ENCODE data around the gene DNAJC5G.

DNA sequence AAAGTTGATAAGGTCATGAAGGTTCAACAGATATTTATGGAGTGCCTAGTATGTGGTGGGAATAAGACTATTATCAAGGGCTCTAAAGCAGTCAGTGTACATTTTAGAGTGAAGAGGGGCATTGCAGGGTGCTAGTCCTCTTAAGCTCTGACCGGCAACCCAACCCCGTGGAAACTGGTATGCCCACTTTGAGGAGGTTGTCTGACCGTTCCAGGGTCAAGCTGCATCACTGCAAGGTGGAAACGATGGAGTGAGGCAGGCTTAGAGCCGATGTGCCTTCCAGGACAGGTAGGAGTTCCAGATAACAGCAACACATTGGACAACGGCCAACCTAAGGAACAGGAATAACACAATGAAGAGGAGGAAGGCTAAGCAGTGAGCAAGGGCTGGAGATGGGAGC lies 34.4 kb downstream of the DNAJC5G start:
- TF ChIP-seq EZH2 (IDR thresholded peaks at IDR 0.05; ENCODE audit: low read length, missing control alignments) (no peak), CTCF (conservative IDR thresholded peaks at IDR 0.05 in 1 of 2, IDR thresholded peaks at IDR 0.05 in 1 of 2; ENCODE audit: low read depth in 1 of 2, low read length in 2 of 2) (no peak)

Data from fibroblast of lung (primary cell).